GM19099 (cell line): ENCODE measurements around the gene PACSIN2.

Experiments used
- POLR2A ChIP-seq: IDR thresholded peaks from 3 replicates; pipeline ENCODE4 v1.6.1; 2011; ENCODE audit warnings: low read depth; ENCODE audit not compliant: insufficient read length; ENCODE audit errors: extremely low read depth

The PACSIN2 gene

GRCh38 chr22:42983470-42983869 is 31.5 kb downstream of the PACSIN2 start:
- no peak for TF ChIP-seq POLR2A

DNA sequence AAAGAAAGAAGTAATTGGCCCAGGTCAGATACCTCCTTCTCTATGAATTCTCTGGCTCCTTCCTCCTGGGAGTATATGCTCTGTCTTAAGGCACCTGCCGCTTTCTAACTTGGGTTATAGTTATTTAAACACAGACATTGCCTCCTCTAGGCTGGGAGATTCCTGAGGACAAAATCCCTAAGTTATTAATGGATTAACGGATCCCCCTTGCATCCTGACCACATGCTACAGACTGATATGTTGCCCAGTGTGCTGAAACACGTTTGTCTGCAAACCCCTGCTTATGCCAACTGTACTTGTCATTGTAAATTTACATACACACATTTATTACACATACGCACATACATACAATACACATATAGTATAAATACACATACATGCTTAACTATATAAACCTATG is 35.3 kb downstream of the PACSIN2 start:
- TF ChIP-seq POLR2A: no peak

DNA sequence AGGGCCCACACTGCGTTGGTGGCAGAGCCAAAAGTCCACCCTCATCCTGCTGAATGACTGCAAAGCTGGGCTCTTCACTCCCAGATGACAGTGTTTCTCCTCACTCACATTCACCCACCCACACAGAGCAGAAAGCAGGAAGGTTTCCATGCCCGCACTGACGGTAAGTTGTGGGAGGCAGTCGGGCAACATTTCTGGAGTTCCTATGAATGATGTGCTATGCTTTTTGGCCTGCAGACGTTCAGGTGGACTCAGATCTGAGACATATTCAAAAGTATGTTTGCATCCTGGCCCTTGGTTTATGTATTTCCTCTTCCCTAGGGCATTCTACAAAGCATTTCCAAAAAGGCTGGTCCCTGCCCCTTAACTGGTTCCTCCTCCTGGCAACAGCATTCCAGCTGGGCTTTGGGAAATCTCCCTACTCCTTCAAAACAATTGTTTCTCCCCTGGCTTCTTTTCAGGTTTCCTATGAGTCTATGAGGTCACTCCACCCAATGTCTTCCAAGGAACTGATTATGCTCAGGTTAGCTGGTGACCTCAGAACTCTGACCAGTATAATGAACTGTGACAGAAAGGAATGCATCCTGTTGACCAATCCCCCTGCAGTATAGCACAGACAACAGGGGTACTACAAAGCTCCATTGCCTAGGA is 36.4 kb downstream of the PACSIN2 start:
- no peak for TF ChIP-seq POLR2A

DNA sequence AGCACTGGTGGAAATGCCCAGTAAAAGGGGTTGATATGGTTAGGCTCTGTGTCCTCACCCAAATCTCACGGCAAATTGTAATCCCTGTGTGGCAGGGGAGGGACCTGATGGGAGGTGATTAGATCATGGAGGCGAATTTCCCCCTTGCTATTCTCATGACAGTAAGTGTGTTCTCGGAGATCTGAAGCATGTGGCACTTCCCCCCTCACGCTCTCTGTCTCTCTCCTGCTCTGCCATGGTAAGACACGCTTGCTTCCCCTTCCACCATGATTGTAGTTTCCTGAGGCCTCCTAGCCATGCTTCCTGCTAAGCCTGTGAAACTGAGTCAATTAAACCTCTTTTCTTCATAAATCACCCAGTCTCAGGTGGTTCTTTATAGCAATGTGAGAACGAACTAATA is 37.4 kb downstream of the PACSIN2 start:
- TF ChIP-seq POLR2A: no peak

- no peak for TF ChIP-seq POLR2A
These were observed 38.6 kb downstream of the PACSIN2 start for GRCh38 chr22:42976217-42976933.

DNA sequence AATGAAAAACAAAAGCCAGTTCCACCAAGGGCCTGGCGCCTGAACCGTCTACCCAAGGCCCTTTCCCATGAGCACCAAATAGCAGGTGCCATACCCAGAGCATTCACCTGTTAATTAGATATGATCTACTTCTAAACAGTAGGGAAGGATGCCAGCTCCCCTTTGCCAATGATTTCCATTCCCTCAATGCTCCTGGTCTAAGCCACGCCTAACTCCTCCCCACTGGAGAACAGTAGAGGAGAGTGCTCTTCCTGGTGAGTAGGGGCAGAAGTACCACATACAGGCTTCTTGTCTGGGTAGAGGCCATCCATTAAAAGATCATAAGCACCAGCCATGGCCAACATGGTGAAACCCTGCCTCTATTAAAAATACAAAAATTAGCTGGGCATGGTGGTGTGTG is 40.7 kb downstream of the PACSIN2 start:
- TF ChIP-seq POLR2A: no peak

DNA sequence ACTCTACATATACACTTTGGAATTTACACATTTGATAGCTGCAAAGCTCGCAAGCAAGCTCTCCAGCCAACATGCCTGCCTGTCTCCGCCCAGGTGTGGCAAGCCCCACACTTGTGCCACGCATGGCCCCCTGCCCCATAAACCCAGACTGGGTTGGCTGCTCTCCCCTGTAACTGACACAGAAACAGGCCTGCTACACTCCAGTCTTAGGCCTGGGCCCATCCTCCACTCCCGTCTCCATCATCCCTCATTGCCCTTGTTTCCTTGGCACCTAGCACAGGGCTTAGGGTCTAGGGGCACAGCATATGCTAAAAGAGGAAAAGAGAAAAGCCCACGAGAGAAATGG is 41.4 kb downstream of the PACSIN2 start:
- TF ChIP-seq POLR2A: no peak

DNA sequence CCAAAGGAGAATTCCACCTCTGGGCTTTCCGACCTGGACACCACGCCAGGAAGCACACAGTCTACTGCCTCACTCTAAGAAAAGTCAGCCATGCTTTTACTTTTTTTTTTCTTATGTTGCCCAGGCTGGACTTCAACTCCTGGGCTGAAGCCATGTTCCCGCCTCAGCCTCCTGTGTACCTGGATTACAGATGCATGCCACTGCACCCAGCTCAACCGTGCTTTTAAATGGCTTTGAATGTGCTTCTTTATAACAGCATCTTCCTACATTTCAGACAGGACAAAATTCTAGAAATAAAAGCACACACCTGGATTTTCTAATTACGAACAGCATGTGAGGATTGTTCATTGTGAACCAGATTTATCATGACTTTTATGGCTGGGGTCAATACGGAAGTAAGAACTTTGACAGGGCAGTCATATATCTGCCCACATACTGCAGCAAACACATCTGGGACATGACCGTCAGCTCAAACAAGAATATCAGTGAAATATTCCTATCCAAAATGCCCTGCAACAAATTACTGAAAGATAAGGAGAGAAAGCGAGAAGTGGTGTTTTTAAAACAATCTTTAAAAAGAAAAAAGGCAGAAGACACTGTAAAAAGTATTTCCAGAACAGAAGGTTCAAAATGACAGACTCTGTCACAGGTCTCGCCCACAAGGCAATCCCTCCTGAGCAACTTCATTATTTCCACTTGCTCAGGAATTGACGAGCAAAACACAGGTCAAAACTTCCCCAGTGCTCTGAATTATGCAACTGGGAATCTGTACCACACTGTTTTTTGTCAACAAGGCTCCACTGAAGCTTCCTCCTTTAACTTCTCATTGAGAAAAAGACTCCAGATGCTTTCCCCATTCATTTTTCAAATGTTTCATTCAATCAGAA is 42.1 kb downstream of the PACSIN2 start:
- TF ChIP-seq POLR2A: no peak

GRCh38 chr22:42970029-42970428 is 44.9 kb downstream of the PACSIN2 start:
- no peak for TF ChIP-seq POLR2A

- TF ChIP-seq POLR2A: no peak
These were observed 45.5 kb downstream of the PACSIN2 start for GRCh38 chr22:42969348-42969975.

GRCh38 chr22:42967933-42968332 is 47.0 kb downstream of the PACSIN2 start:
- no peak for TF ChIP-seq POLR2A

DNA sequence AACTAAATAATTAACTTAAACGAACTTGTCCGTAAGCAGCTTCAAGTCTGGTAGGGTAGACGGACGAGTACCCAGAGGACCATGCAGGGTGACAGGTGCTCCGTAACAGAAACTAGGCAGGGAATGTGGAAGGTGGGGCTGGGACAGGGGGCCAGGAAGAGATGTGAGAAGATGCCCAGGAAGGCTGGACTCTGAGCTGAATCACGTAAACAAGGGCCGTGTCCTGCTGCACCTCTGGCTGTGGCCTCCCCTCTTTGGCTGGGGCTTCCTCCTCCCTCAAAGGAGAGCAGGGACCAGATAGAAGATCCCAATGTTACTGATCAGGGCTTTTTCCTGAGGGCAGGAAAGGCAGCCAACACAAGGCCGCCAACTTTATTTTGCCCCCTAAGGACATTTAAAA is 47.9 kb downstream of the PACSIN2 start:
- no peak for TF ChIP-seq POLR2A

GRCh38 chr22:42966497-42966896 is 48.5 kb downstream of the PACSIN2 start:
- TF ChIP-seq POLR2A: no peak

DNA sequence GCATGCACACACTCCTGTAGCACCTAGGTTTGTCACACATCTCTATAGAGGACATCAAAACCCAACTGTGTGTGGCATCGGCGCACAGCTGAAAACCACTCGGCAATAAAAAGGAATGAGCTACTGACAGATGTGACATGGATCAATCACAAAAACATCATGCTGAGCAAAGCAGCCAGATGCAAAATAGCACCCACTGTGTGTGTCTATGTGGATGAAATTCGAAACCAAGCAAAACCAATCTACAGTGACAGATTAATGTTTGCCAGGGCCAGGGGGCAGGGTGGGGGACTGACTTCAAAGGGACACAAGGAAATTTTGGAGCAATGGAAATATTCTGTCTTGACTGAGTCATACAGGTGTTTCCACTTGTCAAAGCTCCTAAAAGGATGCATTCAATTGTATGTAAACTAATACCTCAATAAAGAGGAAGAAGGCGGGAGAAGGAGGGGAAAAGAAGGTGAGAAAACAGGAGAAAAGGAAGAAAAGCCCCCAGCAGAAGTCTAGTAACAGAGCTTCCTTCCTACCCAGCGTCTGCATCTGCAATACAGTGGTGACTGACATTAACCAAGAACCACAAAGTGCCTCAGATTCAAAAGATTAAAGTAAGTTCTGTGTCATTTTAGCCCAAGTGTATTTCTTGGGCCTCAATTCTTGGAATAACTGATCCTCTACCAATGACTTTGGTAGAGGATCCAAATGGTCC is 49.8 kb downstream of the PACSIN2 start:
- TF ChIP-seq POLR2A: no peak

DNA sequence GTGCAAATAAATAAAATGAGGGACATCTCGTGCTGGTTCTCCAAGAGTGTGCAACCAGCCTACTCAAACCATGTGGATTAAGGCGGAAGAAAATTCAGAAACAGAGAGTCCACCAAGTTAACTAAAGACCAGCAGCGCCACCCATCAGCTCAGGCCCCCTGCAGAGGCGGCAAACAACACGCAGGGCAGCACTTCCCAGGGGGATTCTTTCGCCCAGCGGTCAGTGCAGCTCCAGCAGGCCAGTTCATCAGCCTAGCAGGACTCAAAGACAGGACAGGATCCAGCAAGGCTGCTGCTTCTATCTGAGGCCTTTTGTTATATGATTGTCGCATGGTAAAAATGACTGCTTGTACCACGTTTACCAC is 51.7 kb downstream of the PACSIN2 start:
- no peak for TF ChIP-seq POLR2A
